GM10248 (cell line): Measurements from ENCODE around the gene ARHGAP5.

Experiments
- CTCF ChIA-PET: fragments of 300-600 bp; sonication (Branson Sonifier 250); formaldehyde crosslinking; extraction: SDS; loops from one replicate; lab custom pipeline; 2021; ENCODE audit warnings: antibody characterized with exemption; lab: Yijun Ruan, JAX
- POLR2A ChIA-PET: fragments of 350-650 bp; sonication (Branson Sonifier 250); formaldehyde crosslinking; extraction: SDS; loops from one replicate; lab custom pipeline; 2020; ENCODE audit warnings: antibody characterized with exemption; lab: Yijun Ruan, JAX
- DNase-seq: peaks from one replicate; pipeline ENCODE4 v3.0.0; 2012; ENCODE audit errors: extremely low spot score
- CTCF ChIP-seq: IDR thresholded peaks from 2 replicates; pipeline ENCODE4 v1.5.1; 2012; ENCODE audit warnings: mild to moderate bottlenecking, low read depth; ENCODE audit errors: extremely low read depth, missing control alignments, control extremely low read depth

ARHGAP5 gene

GRCh38 chr14:32202491-32202997 is 125.4 kb downstream of the ARHGAP5 start:
- POLR2A ChIA-PET, result no interaction called here
- CTCF ChIA-PET, result interaction anchor here (1.6 kb wide), 2 partner anchors 52 to 129 kb away, joined by 3 to 5 read pairs; no protein-coding TSS in a partner anchor
- DNase-seq, result no peak
- no peak for TF ChIP-seq CTCF

- ChIA-PET CTCF (interaction anchor here (0.9 to 1.6 kb wide), 3 partner anchors 35 to 130 kb away, joined by 3 to 5 read pairs (median 3); no protein-coding TSS in a partner anchor), POLR2A (no interaction called here)
- peak; percentile 83 for DNase-seq
- no peak for TF ChIP-seq CTCF
These were observed 126.1 kb downstream of the ARHGAP5 start, which contains the start of gene RNU6-8 for GRCh38 chr14:32202998-32203882. TSS of gene RNU6-8 (minus strand) at chr14:32203269.

- ChIA-PET CTCF (interaction anchor here (0.9 to 1.6 kb wide), 2 partner anchors 35 to 51 kb away, joined by 3 read pairs; no protein-coding TSS in a partner anchor), POLR2A (no interaction called here)
- no peak for DNase-seq
- TF ChIP-seq CTCF, result no peak
These were observed 126.8 kb downstream of the ARHGAP5 start for GRCh38 chr14:32203928-32204357.

- POLR2A ChIA-PET, result no interaction called here
- CTCF ChIA-PET, result interaction anchor here (2.6 kb wide), 1 partner anchor 47 kb away, joined by 7 read pairs; no protein-coding TSS in a partner anchor
- DNase-seq, result no peak
- TF ChIP-seq CTCF, result no peak
These were observed 128.4 kb downstream of the ARHGAP5 start for GRCh38 chr14:32205554-32205953.

GRCh38 chr14:32205984-32206383 is 128.9 kb downstream of the ARHGAP5 start:
- CTCF ChIA-PET, result interaction anchor here (0.9 to 2.6 kb wide), 3 partner anchors 22 to 53 kb away, joined by 3 to 7 read pairs (median 3); no protein-coding TSS in a partner anchor
- POLR2A ChIA-PET, result no interaction called here
- DNase-seq, result no peak
- TF ChIP-seq CTCF, result no peak

- ChIA-PET CTCF (interaction anchor here (0.8 to 2.6 kb wide), 4 partner anchors 10 to 53 kb away, joined by 3 to 7 read pairs (median 3); no protein-coding TSS in a partner anchor), POLR2A (no interaction called here)
- no peak for DNase-seq
- TF ChIP-seq CTCF, result no peak
These were observed 129.4 kb downstream of the ARHGAP5 start for GRCh38 chr14:32206552-32206951.
